ENCODE measurements around the gene PIK3R1. TPM values are rescaled to one million over a fixed set of nuclear protein-coding genes. Genes with fewer than 3 reads are reported as not detected.

PIK3R1 gene
- total RNA-seq, 2 donors from 2014 or later = 81.8 to 91.5 TPM

GRCh38 chr5:68304421-68305052 lies 89.0 kb downstream of the PIK3R1 start:
- no peak overlapping the region for H3K4me3 ChIP-seq
- no peaks in the 10 kb centered on the region for H3K4me1 ChIP-seq (ENCODE audit: control insufficient read depth in 1 of 2, low read depth in 2 of 2)
- peaks cover 8% of the 10 kb centered on the region for H3K36me3 ChIP-seq
- ATAC-seq (ENCODE audit: insufficient number of reproducible peaks, low FRiP score, low read depth) (no peak), DNase-seq (ENCODE audit: low spot score) (no peak)
- H3K9me3 ChIP-seq = no peaks in the 10 kb centered on the region
- TF ChIP-seq CTCF (IDR thresholded peaks at IDR 0.05) = no peak
- no peaks in the 10 kb centered on the region for H3K27me3 ChIP-seq (replicated peaks; ENCODE audit: insufficient read depth)
- H3K27ac ChIP-seq = no peak overlapping the region

GRCh38 chr5:68305223-68305870 lies 89.8 kb downstream of the PIK3R1 start:
- Histone ChIP-seq H3K27me3 (replicated peaks; ENCODE audit: insufficient read depth) (no peaks in the 10 kb centered on the region), H3K36me3 (peaks cover 4% of the 10 kb centered on the region), H3K4me1 (ENCODE audit: control insufficient read depth in 1 of 2, low read depth in 2 of 2) (no peaks in the 10 kb centered on the region), H3K27ac (no peak overlapping the region), H3K4me3 (no peak overlapping the region), H3K9me3 (no peaks in the 10 kb centered on the region)
- TF ChIP-seq CTCF (IDR thresholded peaks at IDR 0.05) = no peak
- no peak for ATAC-seq (ENCODE audit: insufficient number of reproducible peaks, low FRiP score, low read depth)
- no peak for DNase-seq (ENCODE audit: low spot score)

DNA sequence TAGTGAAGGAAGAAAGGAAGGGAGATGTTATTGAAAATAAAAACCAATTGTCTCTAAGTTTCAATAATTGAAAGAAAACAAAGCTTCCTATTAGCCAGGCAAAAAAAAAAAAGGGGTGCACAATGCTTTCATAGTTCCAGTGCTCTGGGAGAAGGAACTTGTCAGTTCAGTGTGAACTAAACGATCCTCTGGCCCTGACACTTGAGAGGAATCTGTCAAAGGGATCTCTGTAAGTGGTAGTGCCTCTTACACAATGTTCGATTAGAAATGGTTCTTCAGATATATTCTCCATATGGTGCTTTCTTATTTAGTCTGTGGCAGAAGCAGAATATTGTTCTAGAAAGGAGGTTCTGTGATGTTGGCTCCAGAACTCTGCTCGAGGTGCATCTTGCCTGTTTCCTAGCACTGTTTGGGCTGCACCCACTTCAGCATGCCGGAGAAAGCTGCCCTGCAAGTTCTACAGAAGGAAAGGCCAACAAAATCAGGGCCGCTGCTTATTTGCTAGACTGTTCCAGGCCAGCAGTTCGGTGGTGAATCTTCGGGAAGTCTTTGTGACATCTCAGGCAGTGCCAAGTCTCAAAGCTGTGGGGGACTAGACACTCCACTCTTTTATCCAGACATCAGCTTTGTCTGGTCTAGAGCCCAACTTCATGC lies 90.9 kb downstream of the PIK3R1 start:
- Histone ChIP-seq H3K27ac (no peak overlapping the region), H3K27me3 (replicated peaks; ENCODE audit: insufficient read depth) (no peaks in the 10 kb centered on the region), H3K4me3 (no peak overlapping the region), H3K36me3 (peaks cover 2% of the 10 kb centered on the region), H3K4me1 (ENCODE audit: control insufficient read depth in 1 of 2, low read depth in 2 of 2) (no peaks in the 10 kb centered on the region), H3K9me3 (no peaks in the 10 kb centered on the region)
- TF ChIP-seq CTCF (IDR thresholded peaks at IDR 0.05) = no peak
- ATAC-seq (ENCODE audit: insufficient number of reproducible peaks, low FRiP score, low read depth) (no peak), DNase-seq (ENCODE audit: low spot score) (no peak)

- DNase-seq (ENCODE audit: low spot score) = no peak
- TF ChIP-seq CTCF (IDR thresholded peaks at IDR 0.05) = no peak
- no peaks in the 10 kb centered on the region for H3K4me1 ChIP-seq (ENCODE audit: control insufficient read depth in 1 of 2, low read depth in 2 of 2)
- no peaks in the 10 kb centered on the region for H3K36me3 ChIP-seq
- ATAC-seq (ENCODE audit: insufficient number of reproducible peaks, low FRiP score, low read depth) = no peak
- no peak overlapping the region for H3K27ac ChIP-seq
- H3K9me3 ChIP-seq = no peaks in the 10 kb centered on the region
- H3K4me3 ChIP-seq = no peak overlapping the region
- H3K27me3 ChIP-seq (replicated peaks; ENCODE audit: insufficient read depth) = no peaks in the 10 kb centered on the region
Measured at GRCh38 chr5:68313336-68313735, 97.8 kb downstream of the PIK3R1 start.

DNA sequence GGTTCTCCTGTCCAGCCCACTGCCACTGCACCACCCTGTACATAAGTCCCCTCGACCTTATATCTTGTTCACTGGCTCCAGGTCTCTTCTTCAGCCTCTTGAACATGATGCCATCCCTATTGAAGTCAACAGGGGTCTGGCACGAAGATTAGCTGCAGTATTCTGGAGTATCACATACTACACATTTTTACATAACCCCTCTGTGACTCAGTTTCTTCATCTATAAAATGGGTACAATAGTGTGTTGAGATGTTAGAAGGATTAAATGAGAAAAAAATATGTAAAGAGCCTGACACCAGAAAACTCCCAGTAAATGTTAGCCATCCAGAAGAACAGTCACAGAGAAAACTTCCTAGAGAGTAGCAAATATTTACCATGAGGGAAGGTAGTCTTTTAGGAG lies 98.9 kb downstream of the PIK3R1 start:
- Histone ChIP-seq H3K9me3 (no peaks in the 10 kb centered on the region), H3K27me3 (replicated peaks; ENCODE audit: insufficient read depth) (no peaks in the 10 kb centered on the region), H3K27ac (no peak overlapping the region), H3K4me1 (ENCODE audit: control insufficient read depth in 1 of 2, low read depth in 2 of 2) (no peaks in the 10 kb centered on the region), H3K4me3 (no peak overlapping the region), H3K36me3 (no peaks in the 10 kb centered on the region)
- ATAC-seq (ENCODE audit: insufficient number of reproducible peaks, low FRiP score, low read depth) = no peak
- TF ChIP-seq CTCF (IDR thresholded peaks at IDR 0.05) = no peak
- no peak for DNase-seq (ENCODE audit: low spot score)

Data from thoracic aorta (tissue), 2 donors.